ENCODE measurements around the gene CNOT11. TPM values are rescaled to one million over a fixed set of nuclear protein-coding genes. Genes with fewer than 3 reads are reported as not detected.
"Not testable (repeated sequence)": the region's sequence is repeated elsewhere in the genome, so short reads cannot be mapped to it uniquely, and the experiment has no call there.

CNOT11 gene
- total RNA-seq, 2 experiments from 2014 or later, result 65.1 to 80.7 TPM

DNA sequence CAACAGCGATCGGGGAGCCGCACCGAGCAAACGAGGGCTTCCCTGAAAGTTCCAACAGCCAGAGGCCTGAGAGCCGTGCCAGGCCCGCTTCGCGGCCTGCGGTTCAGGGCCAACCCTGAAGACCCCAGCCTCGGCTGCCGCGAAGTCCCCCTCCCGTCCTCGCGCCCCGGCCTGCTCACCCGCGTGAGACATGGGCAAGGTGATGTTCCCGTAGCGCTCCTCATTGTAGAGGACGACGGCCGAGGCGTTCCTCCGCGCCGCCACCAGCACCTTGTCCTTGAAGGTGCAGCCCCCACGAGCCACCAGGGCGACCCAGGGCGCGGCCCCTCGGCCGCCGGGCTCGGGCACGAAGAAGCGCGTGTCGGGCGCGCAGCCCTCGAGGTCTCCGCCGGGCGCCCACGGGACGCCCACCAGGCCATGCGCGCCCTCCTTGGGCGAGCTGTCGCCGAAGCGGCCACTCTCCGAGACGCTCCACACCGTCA is 55.3 kb downstream of the CNOT11 start:
- Mint-ChIP-seq H3K4me1 (peaks cover 68% of the 10 kb centered on the region), H3K27ac (peak overlapping the region; percentile 96), H3K27me3 (no peaks in the 10 kb centered on the region), H3K9me3 (no peaks in the 10 kb centered on the region), H3K4me3 (peak overlapping the region; percentile 98), H3K36me3 (ENCODE audit: low read depth) (peaks cover 39% of the 10 kb centered on the region)
- peak; percentile 30 for DNase-seq
- CTCF ChIA-PET, result interaction anchor here (1.8 kb wide), 1 partner anchor 8 kb away, joined by 4 read pairs; no protein-coding TSS in a partner anchor
- POLR2A ChIA-PET, result interaction anchor here (1.8 kb wide), 1 partner anchor 21 kb away, joined by 6 read pairs; no protein-coding TSS in a partner anchor

DNA sequence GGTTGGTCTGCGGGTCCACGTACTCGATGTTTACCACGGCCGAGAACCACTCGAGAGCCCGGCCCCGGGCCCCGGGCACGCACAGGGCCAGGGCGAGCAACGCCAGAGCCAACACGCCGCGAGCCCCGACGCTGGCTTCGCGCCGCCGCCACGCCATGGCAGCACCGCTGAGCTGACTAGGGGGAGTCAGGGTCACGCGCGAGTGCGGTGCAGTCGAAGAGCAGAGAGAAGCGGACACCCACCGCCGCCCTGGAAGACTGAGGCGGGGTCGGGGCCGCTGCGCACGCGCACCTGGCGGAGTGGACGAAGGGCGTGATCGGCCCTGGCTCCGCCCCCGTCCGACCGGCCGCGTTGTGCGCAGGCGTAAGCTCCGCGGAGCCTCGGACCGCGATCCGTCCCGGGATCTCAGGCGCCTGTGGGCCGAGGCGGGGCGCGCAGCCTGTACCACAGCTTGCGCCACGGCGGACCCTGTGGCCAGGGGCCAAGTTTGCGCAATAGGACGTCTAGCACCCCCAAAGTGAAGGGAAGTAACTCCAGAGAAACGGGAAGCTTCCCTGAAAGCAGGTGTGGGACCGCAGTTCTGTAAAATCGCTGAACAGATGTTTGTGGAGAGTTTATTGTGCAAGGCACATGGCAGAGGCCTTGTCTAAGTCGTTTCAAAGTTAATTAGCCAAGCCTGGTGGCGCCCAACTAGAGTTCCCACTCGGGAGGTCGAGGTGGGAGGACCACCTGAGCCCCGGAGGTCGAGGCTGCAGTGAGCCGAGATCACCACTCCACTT is 55.9 kb downstream of the CNOT11 start, which contains the start of gene RNF149:
TSS of gene RNF149 (minus strand) at position 270 of the 779 bp plus-strand sequence. CDS start at position 157, 113 bp downstream.
- Mint-ChIP-seq H3K36me3 (ENCODE audit: low read depth) (peaks cover 37% of the 10 kb centered on the region), H3K27ac (peak within 1 kb of the TSS; percentile 96), H3K27me3 (no peaks in the 10 kb centered on the region), H3K9me3 (no peaks in the 10 kb centered on the region), H3K4me1 (peaks cover 64% of the 10 kb centered on the region), H3K4me3 (peak within 1 kb of the TSS; percentile 98)
- DNase-seq, result peak; percentile 89
- ChIA-PET POLR2A (interaction anchor here (0.7 to 1.8 kb wide), 2 partner anchors 20 to 417 kb away, joined by 3 to 6 read pairs; no protein-coding TSS in a partner anchor), CTCF (interaction anchor here (0.6 to 1.8 kb wide), 3 partner anchors 9 to 55 kb away, joined by 3 to 4 read pairs (median 3); no protein-coding TSS in a partner anchor)

DNA sequence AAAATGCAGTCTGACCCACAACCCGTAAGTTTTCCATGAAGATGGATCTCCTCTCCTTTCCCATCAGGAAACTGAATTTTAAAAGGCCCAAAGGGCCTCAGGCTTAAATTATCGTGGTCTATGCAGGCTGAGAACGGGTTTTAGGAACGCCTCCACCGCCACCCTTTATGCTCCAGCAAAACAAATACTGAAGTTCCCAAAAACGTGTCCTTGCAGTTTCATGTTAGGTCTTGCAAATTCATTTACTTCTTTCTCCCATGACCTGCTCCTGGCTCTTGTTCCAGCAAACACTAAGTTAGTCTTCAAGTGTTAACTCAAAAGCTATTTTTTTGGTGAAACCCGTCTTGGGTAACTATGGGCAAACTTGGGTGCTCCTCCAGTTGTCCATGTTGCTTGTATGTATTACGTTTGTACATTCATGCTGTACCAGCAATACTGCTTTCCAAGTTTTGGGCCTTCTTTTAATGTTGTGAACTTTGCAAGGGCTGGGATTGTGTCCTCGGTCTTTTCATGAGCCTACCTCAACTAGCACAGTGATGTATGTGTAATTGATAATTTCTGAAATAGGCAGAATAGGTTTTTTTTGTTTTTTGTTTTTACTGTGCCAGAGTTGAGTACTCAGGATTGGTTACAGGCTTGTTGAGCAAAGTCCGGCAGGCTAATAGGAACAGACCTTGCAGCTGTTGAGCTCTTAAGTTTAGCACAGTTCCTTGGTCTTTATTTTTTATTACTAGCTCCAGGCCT is 57.6 kb downstream of the CNOT11 start:
- ChIA-PET CTCF (interaction anchor here (1.5 to 1.8 kb wide), 3 partner anchors 11 to 77 kb away, joined by 4 read pairs; no protein-coding TSS in a partner anchor), POLR2A (no interaction called here)
- Mint-ChIP-seq H3K36me3 (ENCODE audit: low read depth) (peaks cover 22% of the 10 kb centered on the region), H3K27ac (no peak overlapping the region), H3K9me3 (no peaks in the 10 kb centered on the region), H3K4me1 (peaks cover 49% of the 10 kb centered on the region), H3K4me3 (no peak overlapping the region), H3K27me3 (no peaks in the 10 kb centered on the region)
- no peak for DNase-seq

DNA sequence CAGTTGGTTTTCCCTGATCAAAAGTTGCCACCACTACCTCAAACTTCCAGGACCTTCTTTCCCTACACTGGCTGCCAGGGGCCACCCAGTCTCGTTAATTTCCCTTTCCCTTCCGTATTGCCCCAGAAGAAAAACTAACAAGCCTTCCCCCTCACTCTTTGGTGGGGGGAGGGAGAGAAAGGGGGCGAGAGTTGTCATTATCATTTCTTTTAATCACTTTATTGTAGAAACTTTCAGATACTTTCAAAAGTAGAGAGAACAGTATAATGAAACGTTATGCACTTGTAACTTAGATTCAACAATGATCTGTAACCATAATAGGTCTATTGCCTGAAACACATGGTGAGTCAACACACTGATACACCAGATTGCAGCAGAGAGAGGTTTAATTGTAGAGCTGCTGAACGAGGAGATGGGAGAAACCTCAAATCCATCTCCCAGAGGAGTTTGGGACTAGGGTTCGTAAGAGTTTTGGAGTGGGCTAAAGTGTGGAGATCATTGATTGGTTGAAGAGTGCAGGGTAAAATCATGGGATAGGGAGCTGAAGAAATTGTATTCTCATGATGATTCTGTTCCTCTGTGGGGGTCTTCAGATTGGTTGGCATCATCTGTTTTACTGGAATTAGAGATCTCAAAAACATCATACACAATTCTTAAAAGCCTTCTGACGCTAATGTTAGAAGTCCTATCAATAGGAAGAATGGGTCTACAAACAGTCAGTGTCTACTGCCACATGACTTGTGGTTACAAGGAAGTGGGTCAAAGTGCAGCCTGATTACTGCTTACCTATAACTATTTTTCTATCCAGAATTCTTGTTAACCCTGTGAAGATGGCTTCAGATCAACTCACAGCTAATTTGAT is 58.4 kb downstream of the CNOT11 start:
- Mint-ChIP-seq H3K4me1 (peaks cover 47% of the 10 kb centered on the region), H3K4me3 (peak overlapping the region; percentile 41), H3K9me3 (no peaks in the 10 kb centered on the region), H3K36me3 (ENCODE audit: low read depth) (peaks cover 14% of the 10 kb centered on the region), H3K27me3 (peaks cover under 1% of the 10 kb centered on the region), H3K27ac (peak overlapping the region; percentile 79)
- ChIA-PET CTCF (interaction anchor here (1.5 to 1.7 kb wide), 2 partner anchors 31 to 78 kb away, joined by 4 read pairs; no protein-coding TSS in a partner anchor), POLR2A (interaction anchor here (0.6 kb wide), 1 partner anchor 132 kb away, joined by 3 read pairs; no protein-coding TSS in a partner anchor)
- peak; percentile 35 for DNase-seq

DNA sequence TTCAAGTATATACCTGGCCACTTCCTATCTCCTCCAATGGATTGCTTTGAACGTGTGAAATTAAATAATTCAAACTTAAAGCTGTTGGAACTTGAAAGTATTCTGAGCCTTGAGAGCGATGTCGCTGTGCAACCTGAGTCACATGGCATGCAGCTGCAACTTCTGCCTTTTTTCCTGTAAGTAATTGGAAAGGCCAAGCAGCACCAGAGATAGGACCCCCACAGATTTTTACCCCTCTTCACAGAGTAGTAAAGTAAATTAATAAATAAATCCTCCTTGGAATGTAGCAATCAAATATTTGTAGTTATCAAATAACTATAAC is 59.0 kb downstream of the CNOT11 start:
- CTCF ChIA-PET, result interaction anchor here (1.5 to 1.7 kb wide), 2 partner anchors 31 to 79 kb away, joined by 4 read pairs; no protein-coding TSS in a partner anchor
- Mint-ChIP-seq H3K27ac (peak overlapping the region; percentile 43), H3K36me3 (ENCODE audit: low read depth) (peaks cover 12% of the 10 kb centered on the region), H3K9me3 (peaks cover 2% of the 10 kb centered on the region), H3K4me1 (peaks cover 46% of the 10 kb centered on the region), H3K27me3 (peaks cover 4% of the 10 kb centered on the region), H3K4me3 (peak overlapping the region; percentile 28)
- POLR2A ChIA-PET, result interaction anchor here (0.6 kb wide), 1 partner anchor 132 kb away, joined by 3 read pairs; no protein-coding TSS in a partner anchor
- peak; percentile 21 for DNase-seq

DNA sequence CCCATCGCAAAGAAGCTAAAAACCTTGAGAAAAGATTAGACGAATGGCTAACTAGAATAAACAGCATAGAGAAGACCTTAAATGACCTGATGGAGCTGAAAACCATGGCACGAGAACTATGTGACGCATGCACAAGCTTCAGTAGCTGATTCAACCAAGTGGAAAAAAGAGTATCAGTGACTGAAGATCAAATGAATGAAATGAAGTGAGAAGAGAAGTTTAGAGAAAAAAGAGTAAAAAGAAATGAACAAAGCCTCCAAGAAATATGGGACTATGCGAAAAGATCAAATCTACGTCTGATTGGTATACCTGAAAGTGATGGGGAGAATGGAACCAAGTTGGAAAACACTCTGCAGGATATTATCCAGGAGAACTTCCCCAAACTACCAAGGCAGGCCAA is 63.9 kb downstream of the CNOT11 start:
- H3K9me3 Mint-ChIP-seq, H3K4me3 Mint-ChIP-seq, CTCF ChIA-PET, H3K27ac Mint-ChIP-seq, DNase-seq: not testable (repeated sequence)
- POLR2A ChIA-PET, result interaction anchor here (0.6 kb wide), 1 partner anchor 343 kb away, joined by 3 read pairs; no protein-coding TSS in a partner anchor
- Mint-ChIP-seq H3K27me3 (peaks cover 33% of the 10 kb centered on the region), H3K4me1 (peaks cover 22% of the 10 kb centered on the region), H3K36me3 (ENCODE audit: low read depth) (peaks cover 11% of the 10 kb centered on the region)

Small RNA genes lying within 50 kb of the gene (microRNA-seq; reads per million reads assigned to microRNA genes)
- 3.0 reads per million, percentile 15 among the genes with 10 or more reads in this experiment for gene MIR5696 (ENCODE audit: borderline microRNAs expressed, borderline replicate concordance)

Other genes starting within 250 kb of the CNOT11 start
- under 1 TPM; 0.50 to 0.65 TPM for gene TBC1D8, start 101.5 kb upstream of the CNOT11 start, total RNA-seq
- gene RNF149, start 55.8 kb downstream of the CNOT11 start, total RNA-seq, result 10 to 100 TPM; 66.3 to 74.2 TPM
- under 1 TPM; 0.31 to 0.52 TPM for gene CREG2, start 134.6 kb downstream of the CNOT11 start, total RNA-seq
- 1 to 10 TPM; 2.1 to 2.8 TPM for gene RFX8, start 222.2 kb downstream of the CNOT11 start, total RNA-seq

Measured in activated CD4-positive, alpha-beta T cell treated with anti-CD3 and anti-CD28 coated beads, Interleukin-2, amount 10 ng/mL, durations not matched to agents 7 days and 5 days (primary cell).